Stimulated activated CD4-positive, alpha-beta T cell treated with anti-CD3 and anti-CD28 coated beads, TNF-alpha, amount 100 ng/mL, for 48 hours (primary cell): ENCODE data around the gene TBC1D8.
A peak's percentile ranks its signal among the peaks of the same experiment; 100 is the strongest.

Experiments used
- DNase-seq, 3 donors: peaks; one replicate each; pipeline ENCODE4 v3.0.0-alpha.2; 2020; ENCODE audit warnings: low read depth in 3 of 3

TBC1D8 gene

GRCh38 chr2:101135412-101136296 lies 15.5 kb downstream of the TBC1D8 start:
- DNase-seq, result no peak

- DNase-seq, result no peak
Measured at GRCh38 chr2:101133492-101134100, 17.6 kb downstream of the TBC1D8 start.

GRCh38 chr2:101132202-101132601 lies 19.0 kb downstream of the TBC1D8 start:
- no peak for DNase-seq

GRCh38 chr2:101130081-101130480 lies 21.1 kb downstream of the TBC1D8 start:
- no peak for DNase-seq

GRCh38 chr2:101127319-101128056 lies 23.7 kb downstream of the TBC1D8 start:
- no peak for DNase-seq

- no peak for DNase-seq
Measured at GRCh38 chr2:101125808-101126207, 25.4 kb downstream of the TBC1D8 start.

GRCh38 chr2:101125374-101125773 lies 25.8 kb downstream of the TBC1D8 start:
- DNase-seq, result no peak

GRCh38 chr2:101124643-101125366 lies 26.4 kb downstream of the TBC1D8 start:
- DNase-seq, result no peak

GRCh38 chr2:101123795-101124471 lies 27.2 kb downstream of the TBC1D8 start:
- no peak for DNase-seq

GRCh38 chr2:101121174-101121573 lies 30.0 kb downstream of the TBC1D8 start:
- DNase-seq, result no peak

- DNase-seq, result peak in 1 of 3 donors; percentile 2
Measured at GRCh38 chr2:101120124-101120996, 30.8 kb downstream of the TBC1D8 start.

- DNase-seq, result no peak
Measured at GRCh38 chr2:101119431-101119830, 31.8 kb downstream of the TBC1D8 start.

- DNase-seq, result no peak
Measured at GRCh38 chr2:101116841-101117552, 34.2 kb downstream of the TBC1D8 start.

- no peak for DNase-seq
Measured at GRCh38 chr2:101116348-101116747, 34.8 kb downstream of the TBC1D8 start.

- no peak for DNase-seq
Measured at GRCh38 chr2:101115664-101116063, 35.5 kb downstream of the TBC1D8 start.

- DNase-seq, result no peak
Measured at GRCh38 chr2:101114815-101115214, 36.4 kb downstream of the TBC1D8 start.

GRCh38 chr2:101114268-101114783 lies 36.9 kb downstream of the TBC1D8 start:
- no peak for DNase-seq

GRCh38 chr2:101113441-101114267 lies 37.5 kb downstream of the TBC1D8 start:
- DNase-seq, result no peak

GRCh38 chr2:101112772-101113157 lies 38.4 kb downstream of the TBC1D8 start:
- no peak for DNase-seq
